Activated T-cell treated with anti-CD3 and anti-CD28 coated beads, Interleukin-2, amount 50 U/mL, for 1 hour (primary cell): ENCODE measurements around the gene STPG3.
"Not testable (repeated sequence)": the region's sequence is repeated elsewhere in the genome, so short reads cannot be mapped to it uniquely, and the experiment has no call there.

Experiments used
- DNase-seq: peaks from one replicate; pipeline ENCODE4 v3.0.0-alpha.2; 2020

STPG3 gene

DNA sequence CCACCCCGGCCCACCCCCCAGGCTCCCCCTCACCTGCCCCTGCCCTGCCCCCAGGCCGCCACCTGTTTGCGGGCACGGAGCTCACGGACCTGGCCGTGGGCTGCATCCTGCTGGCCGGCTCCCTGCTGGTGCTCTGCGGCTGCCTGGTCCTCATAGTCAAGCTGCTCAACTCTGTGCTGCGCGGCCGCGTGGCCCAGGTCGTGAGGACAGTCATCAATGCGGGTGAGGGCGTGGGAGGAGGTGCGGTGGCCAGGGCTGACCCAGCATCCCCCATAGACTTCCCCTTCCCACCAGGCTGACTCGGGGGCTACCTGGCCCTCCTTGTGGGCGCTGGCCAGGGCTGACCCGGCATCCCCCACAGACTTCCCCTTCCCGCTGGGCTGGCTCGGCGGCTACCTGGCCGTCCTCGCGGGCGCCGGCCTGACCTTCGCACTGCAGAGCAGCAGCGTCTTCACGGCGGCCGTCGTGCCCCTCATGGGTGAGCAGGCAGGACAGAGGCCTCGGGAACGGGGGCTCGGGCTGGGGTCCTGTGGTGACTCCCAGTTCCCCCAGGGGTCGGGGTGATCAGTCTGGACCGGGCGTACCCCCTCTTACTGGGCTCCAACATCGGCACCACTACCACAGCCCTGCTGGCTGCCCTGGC is 16.9 kb upstream of the STPG3 start:
- no peak for DNase-seq

- no peak for DNase-seq
Observed at GRCh38 chr9:137234758-137235423, 16.2 kb upstream of the STPG3 start.

- DNase-seq, result no peak
Observed at GRCh38 chr9:137235424-137236237, 15.5 kb upstream of the STPG3 start.

DNA sequence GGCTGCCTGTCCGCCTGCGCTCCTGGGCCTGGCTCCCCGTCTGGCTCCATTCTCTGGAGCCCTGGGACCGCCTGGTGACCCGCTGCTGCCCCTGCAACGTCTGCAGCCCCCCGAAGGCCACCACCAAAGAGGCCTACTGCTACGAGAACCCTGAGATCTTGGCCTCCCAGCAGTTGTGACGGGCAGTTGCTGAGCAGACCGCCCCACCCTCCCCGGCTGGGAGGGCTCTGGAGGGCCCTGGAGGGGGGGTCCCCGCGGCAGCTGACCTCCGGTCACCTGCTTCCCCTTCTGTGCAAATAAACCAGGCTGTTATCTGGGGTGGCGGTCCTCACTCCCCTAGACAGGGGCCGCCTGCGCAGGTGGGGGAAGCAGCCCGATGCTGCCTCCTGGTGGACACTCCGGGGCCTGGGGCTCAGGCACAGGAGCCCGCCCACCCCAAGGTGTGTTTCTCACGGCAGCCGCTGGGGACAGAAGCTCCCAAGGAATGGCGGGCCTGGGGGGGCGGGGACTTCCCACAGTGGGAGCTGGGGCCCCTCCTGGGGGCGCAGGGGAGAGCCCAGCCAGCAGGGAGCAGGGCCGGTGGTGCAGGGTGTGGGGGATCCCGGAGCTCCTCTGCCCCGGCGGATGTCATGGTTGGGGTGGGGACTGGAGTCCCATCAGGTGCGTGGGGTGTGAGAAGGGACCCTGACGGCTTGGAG is 14.7 kb upstream of the STPG3 start:
- DNase-seq, result peak; percentile 94

DNA sequence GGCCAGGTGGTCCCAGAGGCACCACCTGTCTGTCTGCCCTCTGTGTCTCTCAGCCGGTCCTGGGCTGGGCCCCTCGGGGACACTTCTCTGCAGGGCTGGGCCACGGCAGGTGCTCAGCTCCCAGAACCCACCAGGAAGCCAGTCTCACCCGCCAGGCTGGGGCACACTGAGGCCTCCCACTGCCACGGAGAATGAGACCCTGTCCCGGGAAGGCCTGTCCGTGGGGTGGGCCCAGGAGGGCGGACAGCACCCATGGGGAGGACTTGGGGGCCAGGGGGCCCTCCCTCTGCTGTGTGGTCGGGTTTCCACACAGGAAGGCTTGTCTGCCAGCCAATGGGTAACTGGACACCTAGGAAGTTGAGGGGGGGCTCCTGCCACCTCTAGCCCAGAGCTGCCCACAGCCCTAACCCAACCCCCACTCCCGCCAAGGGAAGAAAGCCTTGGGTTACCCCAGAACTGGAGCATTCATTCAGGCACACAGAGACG is 14.1 kb upstream of the STPG3 start:
- DNase-seq, result no peak

GRCh38 chr9:137237759-137238726 is 13.0 kb upstream of the STPG3 start:
- no peak for DNase-seq

DNA sequence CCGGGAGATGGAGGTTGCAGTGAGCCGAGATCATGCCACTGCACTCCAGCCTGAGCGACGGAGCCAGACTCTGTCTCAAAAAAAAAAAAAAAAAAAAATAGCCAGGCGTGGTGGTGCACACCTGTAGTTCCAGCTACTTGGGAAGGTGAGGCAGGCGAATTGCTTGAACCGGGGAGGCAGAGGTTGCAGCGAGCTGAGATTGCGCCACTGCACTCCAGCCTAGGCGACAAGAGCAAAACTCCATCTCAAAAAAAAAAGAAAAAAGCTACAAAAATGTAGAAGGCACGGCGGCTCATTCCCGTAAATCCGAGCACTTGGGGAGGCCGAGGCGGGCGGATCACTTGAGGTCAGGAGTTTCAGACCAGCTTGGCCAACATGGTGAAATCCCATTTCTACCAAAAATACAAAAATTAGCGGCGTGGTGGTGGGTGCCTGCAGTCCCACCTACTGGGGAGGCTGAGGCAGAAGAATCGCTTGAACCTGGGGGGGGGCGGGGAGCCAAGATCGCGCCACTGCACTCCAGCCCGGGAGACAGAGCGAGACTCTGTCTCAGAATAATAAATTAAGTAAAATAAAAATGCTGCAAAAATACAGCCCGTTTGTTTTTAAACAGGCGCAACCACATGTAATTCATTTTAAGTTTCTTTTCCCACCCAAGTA is 11.4 kb upstream of the STPG3 start:
- not testable (repeated sequence) for DNase-seq

DNA sequence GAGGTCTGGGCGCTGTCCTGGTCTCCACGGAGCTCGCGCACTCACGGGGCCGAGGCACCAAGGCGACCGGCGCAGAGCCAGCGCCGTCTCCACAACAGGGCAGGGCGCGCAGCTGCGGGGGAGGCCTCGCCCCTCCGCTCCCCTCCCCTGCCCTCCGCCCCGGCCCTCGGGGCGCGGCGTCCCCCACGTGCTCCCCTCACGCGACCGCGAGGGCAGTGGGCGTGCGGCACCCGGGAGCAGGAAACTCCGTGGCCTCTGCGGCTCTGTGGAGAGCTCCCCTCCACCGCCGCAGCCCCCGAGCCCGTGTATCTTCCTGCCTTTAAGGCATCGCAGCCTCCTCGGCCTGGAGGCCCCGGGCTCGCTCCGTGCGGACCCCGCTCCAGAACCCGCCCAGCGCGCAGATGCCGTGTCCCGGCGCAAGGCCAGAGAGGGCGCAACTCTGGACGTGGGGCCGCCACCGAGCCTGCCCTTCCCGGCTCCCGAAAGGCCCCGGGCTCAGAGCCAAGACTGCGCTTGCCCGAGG is 10.7 kb upstream of the STPG3 start:
- DNase-seq, result no peak

DNA sequence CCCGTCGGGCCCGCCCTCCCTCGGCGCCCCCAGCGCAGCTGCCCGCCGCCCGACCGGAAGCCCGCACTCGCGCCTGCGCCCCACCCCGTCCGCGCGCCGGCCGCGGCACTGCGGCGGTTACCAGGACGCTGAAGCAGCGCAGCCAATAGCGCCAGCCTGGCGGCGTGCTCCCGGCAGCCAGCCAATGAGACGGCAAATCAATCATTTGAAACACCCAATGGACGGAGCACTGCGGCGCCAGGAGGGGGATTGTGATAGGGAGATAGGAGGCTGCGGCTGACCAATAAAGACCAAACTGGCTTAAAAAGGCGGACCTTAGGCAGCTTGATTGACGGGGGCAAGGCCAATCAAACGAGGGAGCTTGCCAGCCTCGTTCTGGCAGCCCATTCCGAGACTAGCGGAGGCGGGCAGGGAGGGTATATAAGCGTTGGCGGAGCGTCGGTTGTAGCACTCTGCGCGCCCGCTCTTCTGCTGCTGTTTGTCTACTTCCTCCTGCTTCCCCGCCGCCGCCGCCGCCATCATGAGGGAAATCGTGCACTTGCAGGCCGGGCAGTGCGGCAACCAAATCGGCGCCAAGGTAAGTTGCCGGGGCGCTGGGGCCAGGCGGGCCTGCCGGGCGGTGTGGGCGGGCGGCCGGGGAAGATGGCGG is 10.1 kb upstream of the STPG3 start, which contains the start of gene TUBB4B:
TSS of gene TUBB4B (plus strand) at position 447 of the 649 bp plus-strand sequence. CDS start at position 521, 74 bp downstream.
- peak; percentile 95 for DNase-seq

GRCh38 chr9:137241490-137242268 is 9.4 kb upstream of the STPG3 start:
- DNase-seq, result peak; percentile 80

DNA sequence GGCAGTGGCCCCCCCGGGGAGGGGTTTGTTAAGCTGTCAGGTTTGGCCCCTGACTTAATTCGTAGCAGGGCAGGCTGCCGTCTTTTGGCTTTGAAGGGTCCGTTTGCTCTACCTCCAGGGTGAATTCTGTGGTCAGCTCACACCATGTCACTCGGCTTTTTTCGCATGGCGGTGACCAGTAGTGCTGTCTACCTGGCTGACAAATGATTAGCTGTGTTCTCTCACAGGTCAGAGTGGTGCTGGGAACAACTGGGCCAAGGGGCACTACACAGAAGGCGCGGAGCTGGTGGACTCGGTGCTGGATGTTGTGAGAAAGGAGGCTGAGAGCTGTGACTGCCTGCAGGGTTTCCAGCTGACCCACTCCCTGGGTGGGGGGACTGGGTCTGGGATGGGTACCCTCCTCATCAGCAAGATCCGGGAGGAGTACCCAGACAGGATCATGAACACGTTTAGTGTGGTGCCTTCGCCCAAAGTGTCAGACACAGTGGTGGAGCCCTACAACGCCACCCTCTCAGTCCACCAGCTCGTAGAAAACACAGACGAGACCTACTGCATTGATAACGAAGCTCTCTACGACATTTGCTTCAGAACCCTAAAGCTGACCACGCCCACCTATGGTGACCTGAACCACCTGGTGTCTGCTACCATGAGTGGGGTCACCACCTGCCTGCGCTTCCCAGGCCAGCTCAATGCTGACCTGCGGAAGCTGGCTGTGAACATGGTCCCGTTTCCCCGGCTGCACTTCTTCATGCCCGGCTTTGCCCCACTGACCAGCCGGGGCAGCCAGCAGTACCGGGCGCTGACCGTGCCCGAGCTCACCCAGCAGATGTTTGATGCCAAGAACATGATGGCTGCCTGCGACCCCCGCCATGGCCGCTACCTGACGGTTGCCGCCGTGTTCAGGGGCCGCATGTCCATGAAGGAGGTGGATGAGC is 8.6 kb upstream of the STPG3 start:
- DNase-seq, result no peak

DNA sequence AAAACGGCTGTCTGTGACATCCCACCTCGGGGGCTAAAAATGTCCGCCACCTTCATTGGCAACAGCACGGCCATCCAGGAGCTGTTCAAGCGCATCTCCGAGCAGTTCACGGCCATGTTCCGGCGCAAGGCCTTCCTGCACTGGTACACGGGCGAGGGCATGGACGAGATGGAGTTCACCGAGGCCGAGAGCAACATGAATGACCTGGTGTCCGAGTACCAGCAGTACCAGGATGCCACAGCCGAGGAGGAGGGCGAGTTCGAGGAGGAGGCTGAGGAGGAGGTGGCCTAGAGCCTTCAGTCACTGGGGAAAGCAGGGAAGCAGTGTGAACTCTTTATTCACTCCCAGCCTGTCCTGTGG is 7.8 kb upstream of the STPG3 start:
- not testable (repeated sequence) for DNase-seq

DNA sequence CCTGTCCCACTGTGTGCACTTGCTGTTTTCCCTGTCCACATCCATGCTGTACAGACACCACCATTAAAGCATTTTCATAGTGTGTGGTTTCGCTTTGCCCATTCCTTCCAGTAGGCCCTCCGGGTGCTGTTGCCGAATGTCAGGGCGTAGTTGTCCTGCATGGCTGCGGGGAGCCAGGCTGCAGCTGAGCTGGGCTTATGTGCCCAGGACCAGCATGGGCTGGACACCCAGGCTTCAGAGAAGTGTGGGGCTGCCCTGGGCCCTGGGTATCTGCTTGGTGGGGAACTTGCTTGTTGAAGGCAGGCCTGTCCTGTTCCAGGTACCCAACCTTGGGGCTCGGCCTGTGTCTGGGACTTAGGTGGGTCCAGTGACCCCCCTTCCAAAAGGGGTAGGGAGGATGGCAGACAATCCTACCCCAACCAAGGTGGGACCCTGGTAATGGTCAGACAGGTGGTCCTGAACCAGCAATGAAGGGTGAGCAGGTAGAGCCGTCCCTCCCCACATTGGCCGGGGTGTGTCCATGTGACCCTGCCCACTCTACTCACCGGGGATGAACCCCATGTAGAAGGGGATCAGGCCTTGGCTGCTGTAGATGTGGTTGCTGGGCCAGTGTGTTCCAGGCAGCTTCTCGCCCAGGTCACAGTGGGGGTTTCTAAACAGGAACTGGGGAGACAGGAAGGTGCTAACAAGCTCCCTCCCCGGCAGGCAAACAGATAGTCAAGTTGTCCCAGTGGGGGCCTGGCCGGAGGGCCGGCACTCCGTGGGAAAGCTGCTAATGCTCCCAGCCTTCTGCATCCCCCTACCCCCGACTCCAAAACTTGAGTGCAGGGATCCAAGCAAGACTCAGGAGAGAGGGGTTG is 7.2 kb upstream of the STPG3 start:
- peak; percentile 38 for DNase-seq

DNA sequence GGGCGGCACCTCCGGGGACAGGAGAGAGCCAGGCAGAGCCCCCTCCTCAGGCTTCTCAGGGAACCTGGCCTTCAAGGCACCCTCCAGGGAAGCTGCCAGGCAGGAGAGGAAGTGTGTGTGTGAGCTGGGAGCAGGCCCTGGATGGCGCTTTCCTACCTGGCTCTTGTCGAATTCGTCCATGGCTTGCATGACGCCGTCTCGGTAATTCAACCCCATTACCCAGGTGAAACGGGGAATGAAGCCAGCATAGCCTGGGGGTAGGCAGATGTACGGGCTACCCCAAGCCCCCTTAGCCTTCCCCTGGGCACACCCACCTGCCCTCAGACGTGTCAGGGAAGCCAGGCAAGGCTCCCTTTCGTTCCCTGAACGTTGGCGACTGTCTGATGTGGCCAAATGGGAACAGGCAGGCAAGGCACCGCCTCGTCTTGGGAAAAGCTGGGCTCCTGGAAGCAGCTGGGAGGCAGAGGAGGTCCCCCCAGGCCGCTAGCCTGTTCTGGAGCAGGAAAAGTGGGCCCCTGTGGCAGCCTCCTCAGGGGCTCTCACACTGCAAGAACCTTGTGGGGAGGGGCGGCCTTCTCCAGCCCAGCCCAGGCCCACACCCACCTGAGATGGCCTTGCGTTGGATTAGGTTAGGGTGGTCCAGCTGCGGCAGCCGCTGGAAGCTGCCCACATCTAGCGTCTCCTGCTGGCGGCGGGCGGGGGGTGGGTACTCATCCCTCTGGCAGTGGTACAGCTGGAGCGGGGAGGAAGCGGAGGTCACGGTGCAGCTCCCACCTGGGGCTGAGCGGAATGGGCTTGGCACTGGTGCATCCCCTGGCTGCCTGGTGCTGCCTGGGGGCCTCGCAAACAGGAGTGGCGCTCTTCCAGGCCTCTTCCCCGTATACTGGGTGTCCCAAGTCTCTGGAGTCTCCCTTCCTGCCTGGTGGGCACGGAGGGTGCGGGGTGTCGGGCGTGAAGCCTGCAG is 6.3 kb upstream of the STPG3 start:
- DNase-seq, result no peak

DNA sequence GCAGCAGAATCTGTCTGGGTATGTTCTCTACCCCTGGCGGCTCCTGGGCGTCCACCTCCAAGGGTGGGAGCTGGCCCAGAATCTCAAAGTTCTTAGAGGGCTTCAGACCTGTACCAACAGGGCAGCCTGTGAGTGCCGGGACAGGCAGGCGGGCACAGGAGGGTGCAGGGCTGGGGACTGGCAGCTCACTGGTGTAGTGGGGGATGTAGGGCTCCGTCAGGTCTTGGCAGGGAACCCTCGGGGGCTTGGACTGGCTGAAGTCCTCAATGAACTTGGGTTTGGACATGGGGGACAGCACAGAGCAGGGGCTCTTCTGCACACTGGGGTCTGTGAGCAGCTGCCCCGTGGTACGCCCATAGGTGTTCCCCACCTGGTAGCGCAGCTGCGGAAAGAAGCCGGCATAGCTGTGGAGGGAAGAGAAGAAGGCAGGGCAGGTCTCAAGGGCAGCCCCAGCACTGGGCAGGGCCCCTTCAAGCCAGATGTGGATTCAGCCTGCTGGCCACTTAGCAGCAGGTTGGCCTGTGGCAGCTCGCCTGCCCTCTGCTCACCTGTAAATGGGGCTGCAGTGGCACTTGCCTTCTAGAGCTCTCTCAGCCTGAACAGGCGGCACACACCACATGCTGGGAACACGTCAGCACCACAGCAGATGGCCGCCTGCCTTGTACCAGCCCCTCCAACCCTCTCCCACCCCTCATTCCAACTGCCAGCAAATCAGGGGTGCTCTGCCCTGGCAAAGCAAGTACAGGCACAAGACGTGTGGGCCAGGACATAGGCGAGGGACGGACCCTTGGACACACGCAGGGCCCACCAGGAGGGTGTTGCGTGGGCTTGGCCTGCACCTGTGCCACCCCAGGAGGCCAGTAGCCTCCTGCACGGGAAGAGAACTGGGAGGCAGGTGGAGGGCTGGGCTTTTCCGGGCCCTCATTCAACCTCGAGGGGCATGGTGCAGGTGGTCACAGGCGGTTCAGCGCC is 5.3 kb upstream of the STPG3 start:
- DNase-seq, result no peak
